Measurements from ENCODE around the gene VGLL4.

GRCh38 chr3:11536132-11536935 lies 107.4 kb downstream of the VGLL4 start:
- TF ChIP-seq CTCF (IDR thresholded peaks at IDR 0.05) (no peak), EZH2 (IDR thresholded peaks at IDR 0.05; ENCODE audit: borderline replicate concordance, insufficient read depth, low read depth, low read length, poor library complexity, severe bottlenecking) (no peak)

Measured in B cell (primary cell).